ENCODE results near the gene SLIT3.

Gene SLIT3

GRCh38 chr5:168992016-168992415, 308.9 kb downstream of the SLIT3 start:
- H4K20me1 ChIP-seq (ENCODE audit: insufficient read depth, low read length): no peaks in the 10 kb centered on the region
- peaks cover 38% of the 10 kb centered on the region for H3K27me3 ChIP-seq (ENCODE audit: low read depth, low read length)
- no peak overlapping the region for H3K4me2 ChIP-seq (ENCODE audit: low read length)
- H3K27ac ChIP-seq (ENCODE audit: low read length): no peak overlapping the region
- no peak overlapping the region for H3K9ac ChIP-seq (ENCODE audit: low read length)
- no peak for TF ChIP-seq EZH2phosphoT487 (IDR thresholded peaks at IDR 0.05; ENCODE audit: low read depth)
- TF ChIP-seq, protein P1, sequence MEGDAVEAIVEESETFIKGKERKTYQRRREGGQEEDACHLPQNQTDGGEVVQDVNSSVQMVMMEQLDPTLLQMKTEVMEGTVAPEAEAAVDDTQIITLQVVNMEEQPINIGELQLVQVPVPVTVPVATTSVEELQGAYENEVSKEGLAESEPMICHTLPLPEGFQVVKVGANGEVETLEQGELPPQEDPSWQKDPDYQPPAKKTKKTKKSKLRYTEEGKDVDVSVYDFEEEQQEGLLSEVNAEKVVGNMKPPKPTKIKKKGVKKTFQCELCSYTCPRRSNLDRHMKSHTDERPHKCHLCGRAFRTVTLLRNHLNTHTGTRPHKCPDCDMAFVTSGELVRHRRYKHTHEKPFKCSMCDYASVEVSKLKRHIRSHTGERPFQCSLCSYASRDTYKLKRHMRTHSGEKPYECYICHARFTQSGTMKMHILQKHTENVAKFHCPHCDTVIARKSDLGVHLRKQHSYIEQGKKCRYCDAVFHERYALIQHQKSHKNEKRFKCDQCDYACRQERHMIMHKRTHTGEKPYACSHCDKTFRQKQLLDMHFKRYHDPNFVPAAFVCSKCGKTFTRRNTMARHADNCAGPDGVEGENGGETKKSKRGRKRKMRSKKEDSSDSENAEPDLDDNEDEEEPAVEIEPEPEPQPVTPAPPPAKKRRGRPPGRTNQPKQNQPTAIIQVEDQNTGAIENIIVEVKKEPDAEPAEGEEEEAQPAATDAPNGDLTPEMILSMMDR (IDR thresholded peaks at IDR 0.05; ENCODE audit: low read depth, low read length): no peak
- no peaks in the 10 kb centered on the region for H3K9me3 ChIP-seq (ENCODE audit: insufficient read depth, low read length)
- no peaks in the 10 kb centered on the region for H3K79me2 ChIP-seq (ENCODE audit: low read length)
- H3K36me3 ChIP-seq (replicated peaks; ENCODE audit: low read depth, low read length): no peaks in the 10 kb centered on the region
- peaks cover 13% of the 10 kb centered on the region for H3K4me1 ChIP-seq (ENCODE audit: low read length)
- H3K4me3 ChIP-seq (ENCODE audit: low read length): no peak overlapping the region
- H2AFZ ChIP-seq (ENCODE audit: low read depth, low read length): no peak overlapping the region

GRCh38 chr5:168991311-168991710, 309.6 kb downstream of the SLIT3 start:
- Histone ChIP-seq H3K9me3 (ENCODE audit: insufficient read depth, low read length) (no peaks in the 10 kb centered on the region), H2AFZ (ENCODE audit: low read depth, low read length) (no peak overlapping the region), H3K4me3 (ENCODE audit: low read length) (no peak overlapping the region), H3K27ac (ENCODE audit: low read length) (no peak overlapping the region), H4K20me1 (ENCODE audit: insufficient read depth, low read length) (no peaks in the 10 kb centered on the region), H3K79me2 (ENCODE audit: low read length) (no peaks in the 10 kb centered on the region), H3K9ac (ENCODE audit: low read length) (no peak overlapping the region), H3K4me2 (ENCODE audit: low read length) (no peak overlapping the region), H3K36me3 (replicated peaks; ENCODE audit: low read depth, low read length) (no peaks in the 10 kb centered on the region), H3K4me1 (ENCODE audit: low read length) (peaks cover 13% of the 10 kb centered on the region), H3K27me3 (ENCODE audit: low read depth, low read length) (peaks cover 38% of the 10 kb centered on the region)
- no peak for TF ChIP-seq EZH2phosphoT487 (IDR thresholded peaks at IDR 0.05; ENCODE audit: low read depth)
- TF ChIP-seq, protein P1 (IDR thresholded peaks at IDR 0.05; ENCODE audit: low read depth, low read length): no peak

DNA sequence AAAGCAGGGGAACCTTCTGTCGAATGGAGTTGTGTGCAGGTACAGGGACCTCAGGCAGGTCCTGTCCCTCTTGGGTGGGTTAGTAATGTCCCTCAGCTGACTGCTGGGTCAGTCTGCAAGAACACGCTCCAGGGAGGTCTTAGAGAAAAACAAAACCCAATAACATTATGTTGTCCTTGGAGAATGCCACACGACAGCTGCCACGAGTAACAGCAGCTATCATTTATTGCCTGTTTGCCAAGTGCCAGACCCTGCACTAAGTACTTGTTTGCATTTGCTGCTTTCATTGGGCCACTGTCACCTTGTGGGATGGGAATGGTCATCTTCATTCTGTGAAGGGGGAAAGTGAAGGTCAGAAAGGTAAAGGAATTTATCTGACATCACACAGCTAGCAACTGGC, 310.3 kb downstream of the SLIT3 start:
- H3K4me1 ChIP-seq (ENCODE audit: low read length): peaks cover 13% of the 10 kb centered on the region
- no peak overlapping the region for H2AFZ ChIP-seq (ENCODE audit: low read depth, low read length)
- H3K9ac ChIP-seq (ENCODE audit: low read length): no peak overlapping the region
- TF ChIP-seq, protein P1 (IDR thresholded peaks at IDR 0.05; ENCODE audit: low read depth, low read length): no peak
- no peak for TF ChIP-seq EZH2phosphoT487 (IDR thresholded peaks at IDR 0.05; ENCODE audit: low read depth)
- H3K4me2 ChIP-seq (ENCODE audit: low read length): no peak overlapping the region
- H4K20me1 ChIP-seq (ENCODE audit: insufficient read depth, low read length): no peaks in the 10 kb centered on the region
- no peaks in the 10 kb centered on the region for H3K79me2 ChIP-seq (ENCODE audit: low read length)
- no peaks in the 10 kb centered on the region for H3K36me3 ChIP-seq (replicated peaks; ENCODE audit: low read depth, low read length)
- no peaks in the 10 kb centered on the region for H3K9me3 ChIP-seq (ENCODE audit: insufficient read depth, low read length)
- H3K4me3 ChIP-seq (ENCODE audit: low read length): no peak overlapping the region
- H3K27me3 ChIP-seq (ENCODE audit: low read depth, low read length): peaks cover 44% of the 10 kb centered on the region
- no peak overlapping the region for H3K27ac ChIP-seq (ENCODE audit: low read length)

DNA sequence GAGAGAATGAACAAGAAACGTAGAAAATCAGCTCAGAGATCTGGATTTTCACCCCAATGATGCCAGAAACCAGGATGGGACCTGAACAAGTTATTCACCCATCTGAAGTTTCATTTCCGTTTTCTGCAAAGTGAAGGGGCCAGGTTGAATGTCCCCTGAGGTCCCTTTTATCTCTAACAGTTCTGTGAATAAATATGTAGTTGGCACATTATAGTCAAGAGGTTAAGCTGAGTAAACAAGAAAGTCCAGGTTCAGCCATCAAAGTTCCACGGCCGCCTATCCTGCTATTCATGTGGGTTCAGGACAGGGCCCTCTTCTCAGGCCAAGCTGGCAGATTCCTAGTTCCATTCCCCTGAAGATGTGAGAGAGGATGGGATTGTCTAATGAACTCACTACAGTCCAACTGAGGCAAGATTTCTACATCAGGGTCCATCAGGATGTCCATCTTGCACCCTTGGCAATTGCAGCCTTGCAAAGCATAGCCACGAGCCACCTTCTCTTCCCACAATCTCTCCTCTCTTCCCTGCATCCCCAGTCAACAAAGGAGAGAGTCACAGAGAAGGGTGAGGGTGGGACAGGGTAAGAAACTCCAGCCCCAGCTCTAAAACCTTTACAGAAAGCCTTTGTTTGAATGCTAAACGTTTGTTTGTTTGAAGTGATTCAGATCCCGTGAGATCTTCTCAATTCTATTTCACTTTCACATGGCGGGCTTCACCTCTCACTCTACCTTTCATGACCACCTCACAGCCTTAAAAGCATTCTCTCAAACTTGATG, 311.0 kb downstream of the SLIT3 start:
- peaks cover 48% of the 10 kb centered on the region for H3K27me3 ChIP-seq (ENCODE audit: low read depth, low read length)
- peaks cover 13% of the 10 kb centered on the region for H3K4me1 ChIP-seq (ENCODE audit: low read length)

More for the DNA sequence above, 311.0 kb downstream of the SLIT3 start:
- Histone ChIP-seq H3K36me3 (replicated peaks; ENCODE audit: low read depth, low read length) (no peaks in the 10 kb centered on the region), H3K9me3 (ENCODE audit: insufficient read depth, low read length) (no peaks in the 10 kb centered on the region), H4K20me1 (ENCODE audit: insufficient read depth, low read length) (no peaks in the 10 kb centered on the region), H3K4me2 (ENCODE audit: low read length) (0 out of 2 replicates have a peak overlapping the region, but pooled peaks have one; percentile 5), H3K9ac (ENCODE audit: low read length) (no peak overlapping the region), H3K4me3 (ENCODE audit: low read length) (no peak overlapping the region), H2AFZ (ENCODE audit: low read depth, low read length) (no peak overlapping the region), H3K27ac (ENCODE audit: low read length) (no peak overlapping the region), H3K79me2 (ENCODE audit: low read length) (no peaks in the 10 kb centered on the region)
- TF ChIP-seq, protein P1 (IDR thresholded peaks at IDR 0.05; ENCODE audit: low read depth, low read length): no peak
- no peak for TF ChIP-seq EZH2phosphoT487 (IDR thresholded peaks at IDR 0.05; ENCODE audit: low read depth)
